ENCODE data around the gene GMIP.

The GMIP gene

GRCh38 chr19:19659646-19660245, 16.3 kb upstream of the GMIP start:
- DNase-seq (ENCODE audit: low spot score) (no peak), FAIRE-seq (no peak)

- DNase-seq (ENCODE audit: low spot score) = no peak
Observed at GRCh38 chr19:19657397-19657783, 13.9 kb upstream of the GMIP start.

GRCh38 chr19:19656451-19657396, 13.3 kb upstream of the GMIP start:
- FAIRE-seq (no peak), DNase-seq (ENCODE audit: low spot score) (no peak)

More at GRCh38 chr19:19657397-19657783, 13.9 kb upstream of the GMIP start:
- no peak for FAIRE-seq

- FAIRE-seq (no peak), DNase-seq (ENCODE audit: low spot score) (no peak)
Observed at GRCh38 chr19:19655641-19656343, 12.3 kb upstream of the GMIP start.

- no peak for FAIRE-seq
- DNase-seq (ENCODE audit: low spot score) = no peak
Observed at GRCh38 chr19:19655051-19655594, 11.7 kb upstream of the GMIP start.

- DNase-seq (ENCODE audit: low spot score) (no peak), FAIRE-seq (no peak)
Observed at GRCh38 chr19:19654441-19654840, 11.0 kb upstream of the GMIP start.

GRCh38 chr19:19653597-19654147, 10.2 kb upstream of the GMIP start:
- DNase-seq (ENCODE audit: low spot score) (no peak), FAIRE-seq (no peak)

GRCh38 chr19:19652482-19653295, 9.2 kb upstream of the GMIP start:
- DNase-seq (ENCODE audit: low spot score) = no peak
- FAIRE-seq = no peak

- DNase-seq (ENCODE audit: low spot score) = no peak
- no peak for FAIRE-seq
Observed at GRCh38 chr19:19651076-19651475, 7.6 kb upstream of the GMIP start.

GRCh38 chr19:19650331-19650730, 6.9 kb upstream of the GMIP start:
- DNase-seq (ENCODE audit: low spot score) = no peak
- no peak for FAIRE-seq

- FAIRE-seq (no peak), DNase-seq (ENCODE audit: low spot score) (no peak)
Observed at GRCh38 chr19:19649580-19649995, 6.1 kb upstream of the GMIP start.

- no peak for DNase-seq (ENCODE audit: low spot score)
- no peak for FAIRE-seq
Observed at GRCh38 chr19:19649155-19649554, 5.7 kb upstream of the GMIP start.

GRCh38 chr19:19647037-19647835, 3.8 kb upstream of the GMIP start:
- FAIRE-seq (no peak), DNase-seq (ENCODE audit: low spot score) (no peak)

- DNase-seq (ENCODE audit: low spot score) = no peak
- no peak for FAIRE-seq
Observed at GRCh38 chr19:19645233-19645870, 1.9 kb upstream of the GMIP start.

- no peak for DNase-seq (ENCODE audit: low spot score)
- FAIRE-seq = no peak
Observed at GRCh38 chr19:19644054-19644388, 564 bp upstream of the GMIP start.

GRCh38 chr19:19642506-19643157, 825 bp downstream of the GMIP start:
- DNase-seq (ENCODE audit: low spot score) (peak; percentile 1), FAIRE-seq (no peak)

GRCh38 chr19:19637523-19638251, 5.8 kb downstream of the GMIP start:
- DNase-seq (ENCODE audit: low spot score) (no peak), FAIRE-seq (no peak)

- FAIRE-seq = no peak
- DNase-seq (ENCODE audit: low spot score) = no peak
Observed at GRCh38 chr19:19637186-19637522, 6.3 kb downstream of the GMIP start.

Data from urothelium cell line (cell line).